ENCODE measurements around the gene PMFBP1.

PMFBP1 gene

GRCh38 chr16:72179204-72179970, 7.4 kb upstream of the PMFBP1 start:
- no peak for DNase-seq

GRCh38 chr16:72174726-72175125, 2.8 kb upstream of the PMFBP1 start:
- DNase-seq: no peak

GRCh38 chr16:72173997-72174396, 2.0 kb upstream of the PMFBP1 start:
- DNase-seq: no peak

- DNase-seq: no peak
Observed at GRCh38 chr16:72171236-72171635, 719 bp downstream of the PMFBP1 start.

- no peak for DNase-seq
Observed at GRCh38 chr16:72169708-72170107, 2.2 kb downstream of the PMFBP1 start.

- no peak for DNase-seq
Observed at GRCh38 chr16:72168365-72168764, 3.6 kb downstream of the PMFBP1 start.

- DNase-seq: no peak
Observed at GRCh38 chr16:72166954-72167561, 4.9 kb downstream of the PMFBP1 start.

GRCh38 chr16:72166151-72166550, 5.8 kb downstream of the PMFBP1 start:
- DNase-seq: no peak

GRCh38 chr16:72164691-72165090, 7.3 kb downstream of the PMFBP1 start:
- DNase-seq: no peak

GRCh38 chr16:72162105-72162692, 9.8 kb downstream of the PMFBP1 start:
- DNase-seq: no peak

- no peak for DNase-seq
Observed at GRCh38 chr16:72159801-72160200, 12.2 kb downstream of the PMFBP1 start.

- DNase-seq: no peak
Observed at GRCh38 chr16:72159386-72159785, 12.6 kb downstream of the PMFBP1 start.

GRCh38 chr16:72149676-72150464, 22.1 kb downstream of the PMFBP1 start:
- no peak for DNase-seq

- no peak for DNase-seq
Observed at GRCh38 chr16:72142476-72142875, 29.5 kb downstream of the PMFBP1 start.

GRCh38 chr16:72139908-72140307, 32.0 kb downstream of the PMFBP1 start:
- no peak for DNase-seq

- DNase-seq: no peak
Observed at GRCh38 chr16:72138064-72138572, 33.8 kb downstream of the PMFBP1 start.

GRCh38 chr16:72137380-72138063, 34.4 kb downstream of the PMFBP1 start:
- DNase-seq: no peak

- DNase-seq: no peak
Observed at GRCh38 chr16:72134507-72134906, 37.4 kb downstream of the PMFBP1 start.

GRCh38 chr16:72132726-72133125, 39.2 kb downstream of the PMFBP1 start:
- no peak for DNase-seq

- no peak for DNase-seq
Observed at GRCh38 chr16:72131036-72131435, 40.9 kb downstream of the PMFBP1 start.

GRCh38 chr16:72129976-72130656, 41.8 kb downstream of the PMFBP1 start:
- DNase-seq: no peak

- no peak for DNase-seq
Observed at GRCh38 chr16:72128701-72129100, 43.3 kb downstream of the PMFBP1 start.
